OCI-LY7 (cell line): ENCODE results near the gene TMEFF1. TPM values are rescaled to one million over a fixed set of nuclear protein-coding genes. Genes with fewer than 3 reads are reported as not detected.

Source experiments
- BruUV-seq: library from RNA; stranded (reverse); fragments of 400-500 nt; replicated peaks from 2 replicates; lab custom pipeline; 2021; lab: Mats Ljungman, UMichigan
- CTCF ChIA-PET: fragments of 300-600 bp; sonication (Branson Sonifier 250); formaldehyde crosslinking; loops from one replicate; lab custom pipeline; 2022; ENCODE audit warnings: antibody characterized with exemption; ENCODE audit not compliant: unreplicated experiment; lab: Charles Lee
- POLR2A ChIA-PET: fragments of 300-600 bp; sonication (Branson Sonifier 250); formaldehyde crosslinking; loops from one replicate; lab custom pipeline; 2022; ENCODE audit warnings: antibody characterized with exemption; lab: Charles Lee
- DNase-seq: peaks from one replicate; pipeline ENCODE4 v3.0.0-alpha.2; 2015; ENCODE audit warnings: low spot score
- H2AFZ ChIP-seq: fragments of 200-600 bp; sonication (generic), shearing (Covaris generic); 2 replicates; pipeline ENCODE4 v1.6.1; 2014; ENCODE audit warnings: mild to moderate bottlenecking, antibody characterized with exemption, low read length, moderate library complexity
- H3K27ac ChIP-seq: fragments of 200-600 bp; sonication (generic); 2 replicates; pipeline ENCODE4 v1.5.1; 2014; ENCODE audit warnings: mixed run types, low read depth, mild to moderate bottlenecking, moderate library complexity, low read length, inconsistent platforms; ENCODE audit not compliant: poor library complexity, severe bottlenecking
- H3K36me3 ChIP-seq: fragments of 200-600 bp; sonication (generic); 2 replicates; pipeline ENCODE4 v1.6.1; 2014; ENCODE audit warnings: mild to moderate bottlenecking, antibody characterized with exemption, low read length, moderate library complexity, mixed read lengths; ENCODE audit not compliant: insufficient read depth
- H3K4me1 ChIP-seq: fragments of 200-600 bp; sonication (generic); 2 replicates; pipeline ENCODE4 v1.5.1; 2014; ENCODE audit warnings: mild to moderate bottlenecking, low read length; ENCODE audit not compliant: insufficient read depth, poor library complexity, severe bottlenecking
- H3K4me2 ChIP-seq: fragments of 200-600 bp; sonication (generic); 2 replicates; pipeline ENCODE4 v1.6.1; 2014; ENCODE audit warnings: mild to moderate bottlenecking, low read length
- H3K4me3 ChIP-seq: fragments of 200-600 bp; sonication (generic); 2 replicates; pipeline ENCODE4 v1.5.1; 2014; ENCODE audit warnings: mild to moderate bottlenecking, low read depth, low read length; ENCODE audit not compliant: poor library complexity, severe bottlenecking
- H3K79me2 ChIP-seq: fragments of 200-600 bp; sonication (generic); 2 replicates; pipeline ENCODE4 v1.6.1; 2016; ENCODE audit warnings: low read depth, mild to moderate bottlenecking, low read length, moderate library complexity, mixed read lengths; ENCODE audit not compliant: insufficient read depth
- H3K9me2 ChIP-seq: fragments of 200-600 bp; sonication (generic); 2 replicates; pipeline ENCODE4 v1.6.1; 2016; ENCODE audit warnings: mild to moderate bottlenecking, low read length, mixed read lengths; ENCODE audit not compliant: insufficient read depth
- H3K9me3 ChIP-seq: fragments of 200-600 bp; sonication (generic); 2 replicates; pipeline ENCODE4 v1.6.1; 2014; ENCODE audit warnings: mild to moderate bottlenecking, mixed run types, low read length, mixed read lengths
- H4K20me1 ChIP-seq: fragments of 200-600 bp; sonication (generic); 2 replicates; pipeline ENCODE4 v1.6.1; 2014; ENCODE audit warnings: mild to moderate bottlenecking, antibody characterized with exemption, low read length, moderate library complexity, mixed read lengths; ENCODE audit not compliant: insufficient read depth
- CTCF ChIP-seq: fragments of 200-600 bp; sonication (generic); conservative IDR thresholded peaks from 2 replicates; pipeline ENCODE4 v1.5.1; 2014; ENCODE audit warnings: mild to moderate bottlenecking, antibody characterized with exemption, low read length, moderate library complexity, mixed read lengths
- EZH2phosphoT487 ChIP-seq: fragments of 200-600 bp; sonication (generic); IDR thresholded peaks from 2 replicates; pipeline ENCODE4 v1.6.1; 2018; ENCODE audit warnings: low read depth, borderline replicate concordance, mild to moderate bottlenecking, mixed run types, antibody characterized with exemption, low read length, moderate library complexity, mixed read lengths
- intact Hi-C: fragments of 100-400 bp; cut with micrococcal nuclease; formaldehyde crosslinking; loops from one replicate; pipeline ENCODE4 v1.10.0; 2022; ENCODE audit not compliant: unreplicated experiment
- total RNA-seq, 2 experiments: library from RNA; depleted of rRNA in 1 of 2; stranded (reverse); fragments of >200 nt in 1 of 2; shearing (Covaris generic) in 1 of 2; gene quantifications; 2 replicates each; pipeline ENCODE4 v1.2.3, GENCODE V29; 2014 to 2022

The TMEFF1 gene
- total RNA-seq, 2 experiments from 2014 or later, result 3.6 to 4.7 TPM

GRCh38 chr9:100511205-100511604, 38.3 kb downstream of the TMEFF1 start:
- intact Hi-C loops, result no loop called here
- no peaks in the 10 kb centered on the region for H3K9me2 ChIP-seq
- no peak overlapping the region for H2AFZ ChIP-seq
- CTCF ChIA-PET, result no interaction called here
- TF ChIP-seq CTCF, result no peak
- no peak for TF ChIP-seq EZH2phosphoT487
- H3K4me3 ChIP-seq, result no peak overlapping the region
- DNase-seq, result no peak
- H3K4me1 ChIP-seq, result peaks cover 17% of the 10 kb centered on the region
- H4K20me1 ChIP-seq, result no peaks in the 10 kb centered on the region
- POLR2A ChIA-PET, result no interaction called here
- H3K27ac ChIP-seq, result no peak overlapping the region
- BruUV-seq, result no TSS peak
- H3K36me3 ChIP-seq, result peaks cover 21% of the 10 kb centered on the region
- H3K79me2 ChIP-seq, result no peaks in the 10 kb centered on the region
- H3K9me3 ChIP-seq, result peaks cover 14% of the 10 kb centered on the region
- no peak overlapping the region for H3K4me2 ChIP-seq

DNA sequence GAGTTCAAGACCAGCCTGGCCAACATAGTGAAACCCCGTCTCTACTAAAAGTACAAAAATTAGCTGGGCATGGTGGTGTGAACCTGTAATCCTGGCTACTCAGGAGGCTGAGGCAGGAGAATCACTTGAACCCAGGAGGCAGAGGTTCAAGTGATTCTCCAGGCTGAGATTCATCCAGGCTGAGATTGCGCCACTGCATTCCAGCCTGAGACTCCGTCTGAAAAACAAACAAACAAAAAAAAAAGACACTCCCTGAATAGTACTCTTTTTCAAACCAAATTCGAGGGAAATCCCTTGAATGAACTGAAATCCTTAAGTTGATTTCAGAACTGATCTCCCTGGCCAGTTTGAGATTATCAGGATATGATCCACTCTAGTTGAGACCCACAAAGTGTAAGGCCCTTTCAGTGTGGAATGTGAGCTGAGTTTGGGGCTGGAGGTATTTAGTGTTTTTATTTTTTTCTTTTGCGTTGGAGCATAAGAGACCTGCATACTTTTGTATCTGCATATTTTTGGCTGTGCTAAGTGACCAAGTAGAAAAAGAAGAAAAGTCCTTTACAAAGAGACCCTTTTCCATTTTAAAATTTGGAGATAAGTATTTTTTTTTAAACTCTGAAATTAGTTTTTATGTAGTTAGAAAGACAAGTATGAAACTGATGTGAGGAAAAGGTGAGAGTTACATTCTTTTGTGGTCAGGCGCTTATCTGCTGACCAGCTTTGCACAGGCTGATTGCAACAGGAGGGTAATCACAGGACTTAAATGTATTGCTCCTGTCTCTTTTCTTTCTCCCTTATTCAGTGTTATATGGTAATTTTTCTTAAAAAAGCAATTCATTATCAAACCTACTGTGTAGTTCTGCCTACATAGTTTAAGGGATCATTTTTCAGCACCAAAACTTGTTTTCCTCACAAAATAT, 42.9 kb downstream of the TMEFF1 start:
- TF ChIP-seq EZH2phosphoT487 (no peak), CTCF (no peak)
- no peak overlapping the region for H2AFZ ChIP-seq
- CTCF ChIA-PET, result no interaction called here

DNA sequence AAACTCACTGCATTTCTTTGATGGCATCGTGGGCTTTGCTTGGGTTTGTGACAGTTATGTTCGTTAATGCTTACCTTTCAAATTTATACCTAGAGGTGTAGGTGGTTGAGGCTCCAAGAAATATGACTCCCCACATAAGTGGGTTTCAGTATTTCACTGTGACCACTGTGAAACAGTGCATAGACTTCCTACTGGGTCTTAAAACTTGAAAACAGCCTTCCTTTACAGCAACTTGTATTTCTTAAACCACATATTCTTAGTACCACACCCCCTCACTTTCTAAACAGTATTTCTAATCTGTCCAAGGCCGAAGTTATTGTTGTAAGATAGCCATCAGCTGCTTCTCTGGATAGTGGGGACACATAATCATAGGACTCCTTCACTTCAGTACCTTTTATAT, 48.3 kb downstream of the TMEFF1 start:
- no peak for DNase-seq
- Histone ChIP-seq H3K4me3 (no peak overlapping the region), H3K4me1 (no peaks in the 10 kb centered on the region), H4K20me1 (no peaks in the 10 kb centered on the region), H3K79me2 (no peaks in the 10 kb centered on the region), H3K36me3 (no peaks in the 10 kb centered on the region), H3K9me3 (no peaks in the 10 kb centered on the region), H3K4me2 (no peak overlapping the region), H3K9me2 (no peaks in the 10 kb centered on the region), H3K27ac (no peak overlapping the region), H2AFZ (no peak overlapping the region)
- CTCF ChIA-PET, result no interaction called here
- TF ChIP-seq CTCF (no peak), EZH2phosphoT487 (no peak)
- POLR2A ChIA-PET, result no interaction called here
- intact Hi-C loops, result no loop called here
- BruUV-seq, result no TSS peak

More for the DNA sequence above, 42.9 kb downstream of the TMEFF1 start:
- no peak for DNase-seq
- Histone ChIP-seq H3K27ac (no peak overlapping the region), H3K4me1 (no peaks in the 10 kb centered on the region), H3K9me2 (no peaks in the 10 kb centered on the region), H4K20me1 (no peaks in the 10 kb centered on the region), H3K4me2 (no peak overlapping the region), H3K4me3 (no peak overlapping the region), H3K79me2 (no peaks in the 10 kb centered on the region), H3K36me3 (0 out of 2 replicates have a peak, but pooled peaks cover 1% of the 10 kb centered on the region), H3K9me3 (no peaks in the 10 kb centered on the region)
- no TSS peak for BruUV-seq
- intact Hi-C loops, result no loop called here
- POLR2A ChIA-PET, result interaction anchor here (0.6 kb wide), 1 partner anchor 39 kb away, joined by 3 read pairs; no protein-coding TSS in a partner anchor
